Neural crest cell (in vitro differentiated cells): ENCODE results near the gene TMEM80. TPM values are rescaled to one million over a fixed set of nuclear protein-coding genes. Genes with fewer than 3 reads are reported as not detected.

ENCODE experiments used
- DNase-seq: peaks from one replicate; pipeline ENCODE4 v3.0.0; 2021; ENCODE audit warnings: low read depth, mixed read lengths, low spot score
- H3K27ac Mint-ChIP-seq: one replicate; pipeline ENCODE4 v1.8.0; 2021; ENCODE audit warnings: mild to moderate bottlenecking, mixed read lengths; ENCODE audit not compliant: unreplicated experiment
- H3K27me3 Mint-ChIP-seq: 2 replicates; pipeline ENCODE4 v1.8.0; 2021; ENCODE audit warnings: low read depth, mild to moderate bottlenecking, mixed read lengths
- H3K36me3 Mint-ChIP-seq: 2 replicates; pipeline ENCODE4 v1.8.0; 2021; ENCODE audit warnings: low read depth, mild to moderate bottlenecking, mixed read lengths
- H3K4me1 Mint-ChIP-seq: 2 replicates; pipeline ENCODE4 v1.8.0; 2021; ENCODE audit warnings: mixed read lengths
- H3K4me3 Mint-ChIP-seq: one replicate; pipeline ENCODE4 v1.8.0; 2021; ENCODE audit warnings: mild to moderate bottlenecking, mixed read lengths
- H3K9me3 Mint-ChIP-seq: 2 replicates; pipeline ENCODE4 v1.8.0; 2021; ENCODE audit warnings: mixed read lengths
- CTCF ChIP-seq: fragments of 200-600 bp; sonication (generic); conservative IDR thresholded peaks from 2 replicates; pipeline ENCODE4 v1.5.0; 2021; ENCODE audit warnings: antibody characterized with exemption, mild to moderate bottlenecking
- total RNA-seq: library from RNA; stranded (reverse); gene quantifications from 2 replicates; pipeline ENCODE4 v1.2.1, GENCODE V29; 2021

TMEM80 gene
- total RNA-seq, 1 donor from 2014 or later: 26.8 TPM

- DNase-seq: no peak
- TF ChIP-seq CTCF: no peak
- peaks cover 26% of the 10 kb centered on the region for H3K4me1 Mint-ChIP-seq
- peaks cover 7% of the 10 kb centered on the region for H3K36me3 Mint-ChIP-seq
- H3K4me3 Mint-ChIP-seq: peak overlapping the region; percentile 38
- H3K27me3 Mint-ChIP-seq: no peaks in the 10 kb centered on the region
- no peaks in the 10 kb centered on the region for H3K9me3 Mint-ChIP-seq
- no peak overlapping the region for H3K27ac Mint-ChIP-seq
Measured at GRCh38 chr11:690738-691633, 4.6 kb upstream of the TMEM80 start.

- peak overlapping the region; percentile 38 for H3K4me3 Mint-ChIP-seq
- H3K4me1 Mint-ChIP-seq: peaks cover 30% of the 10 kb centered on the region
- DNase-seq: no peak
- H3K9me3 Mint-ChIP-seq: no peaks in the 10 kb centered on the region
- TF ChIP-seq CTCF: no peak
- no peak overlapping the region for H3K27ac Mint-ChIP-seq
- H3K36me3 Mint-ChIP-seq: peaks cover 5% of the 10 kb centered on the region
- no peaks in the 10 kb centered on the region for H3K27me3 Mint-ChIP-seq
Measured at GRCh38 chr11:691710-692590, 3.7 kb upstream of the TMEM80 start.

- Mint-ChIP-seq H3K27ac (no peak overlapping the region), H3K27me3 (no peaks in the 10 kb centered on the region), H3K4me3 (peak overlapping the region; percentile 92), H3K36me3 (no peaks in the 10 kb centered on the region), H3K4me1 (peaks cover 39% of the 10 kb centered on the region), H3K9me3 (no peaks in the 10 kb centered on the region)
- DNase-seq: no peak
- TF ChIP-seq CTCF: no peak
Measured at GRCh38 chr11:692824-693414, 2.7 kb upstream of the TMEM80 start.

- no peak for TF ChIP-seq CTCF
- Mint-ChIP-seq H3K4me1 (peaks cover 44% of the 10 kb centered on the region), H3K27me3 (no peaks in the 10 kb centered on the region), H3K36me3 (no peaks in the 10 kb centered on the region), H3K4me3 (peak overlapping the region; percentile 92), H3K9me3 (no peaks in the 10 kb centered on the region), H3K27ac (peak overlapping the region; percentile 78)
- DNase-seq: no peak
Measured at GRCh38 chr11:693415-693831, 2.2 kb upstream of the TMEM80 start.

- H3K9me3 Mint-ChIP-seq: no peaks in the 10 kb centered on the region
- DNase-seq: no peak
Measured at GRCh38 chr11:693887-694562, 1.6 kb upstream of the TMEM80 start.

More at GRCh38 chr11:693887-694562, 1.6 kb upstream of the TMEM80 start:
- peak overlapping the region; percentile 92 for H3K4me3 Mint-ChIP-seq
- no peak for TF ChIP-seq CTCF
- H3K4me1 Mint-ChIP-seq: peaks cover 44% of the 10 kb centered on the region
- H3K27me3 Mint-ChIP-seq: no peaks in the 10 kb centered on the region
- peak overlapping the region; percentile 78 for H3K27ac Mint-ChIP-seq
- H3K36me3 Mint-ChIP-seq: no peaks in the 10 kb centered on the region
